Tibial nerve (tissue), 4 donors: ENCODE measurements around the gene ARHGEF17. TPM values are rescaled to one million over a fixed set of nuclear protein-coding genes. Genes with fewer than 3 reads are reported as not detected.

Experiments used
- DNase-seq, 2 donors: peaks; one replicate each; pipeline ENCODE4 v3.0.0-alpha.2; 2019; ENCODE audit warnings: low spot score in 2 of 2
- H3K27ac ChIP-seq, 4 donors: fragments of 200-600 bp; sonication (generic) in 3 of 4; one replicate each; pipeline ENCODE4 v1.5.1; 2017 to 2019; ENCODE audit warnings: mild to moderate bottlenecking in 1 of 4
- H3K27me3 ChIP-seq, 2 donors: fragments of 200-600 bp; sonication (generic) in 1 of 2; one replicate each; pipeline versions ENCODE4 v1.5.1 to v1.6.0; 2017 to 2019
- H3K36me3 ChIP-seq, 3 donors: fragments of 200-600 bp; sonication (generic); one replicate each; pipeline ENCODE4 v1.5.1; 2018 to 2019
- H3K4me1 ChIP-seq, 4 donors: fragments of 200-600 bp; sonication (generic) in 3 of 4; one replicate each; pipeline ENCODE4 v1.5.1; 2017 to 2019
- H3K4me3 ChIP-seq, 4 donors: fragments of 200-600 bp; sonication (generic) in 3 of 4; one replicate each; pipeline ENCODE4 v1.5.1; 2017 to 2019; ENCODE audit warnings: mild to moderate bottlenecking in 1 of 4, moderate library complexity in 1 of 4
- H3K9me3 ChIP-seq, 4 donors: fragments of 200-600 bp; sonication (generic) in 3 of 4; one replicate each; pipeline ENCODE4 v1.5.1; 2017 to 2019
- EP300 ChIP-seq, 2 donors: sonication (generic); formaldehyde crosslinking; IDR thresholded peaks; one replicate each; pipeline ENCODE4 v1.6.1; 2017; ENCODE audit warnings: antibody characterized with exemption in 2 of 2, mild to moderate bottlenecking in 1 of 2
- POLR2A ChIP-seq, 2 donors: fragments of 450-650 bp; IDR thresholded peaks; one replicate each; pipeline ENCODE4 v1.6.1; 2017; ENCODE audit warnings: antibody characterized with exemption in 2 of 2, mild to moderate bottlenecking in 2 of 2, moderate library complexity in 2 of 2
- WGBS, 2 donors: methylation state at CpG; one replicate each; pipeline ENCODE4 v1.1.5; 2018; 5-methylcytosine and 5-hydroxymethylcytosine counted together
- total RNA-seq, 4 donors: library from RNA; depleted of rRNA; stranded (reverse); fragments of >200 nt; gene quantifications; one replicate each; pipeline ENCODE4 v1.1.0, GENCODE V29; 2016
- TF ChIP-seq, protein P1 (sequence below), 5 experiments: fragments of 200-600 bp in 3 of 5; fragments of 450-650 bp in 2 of 5; sonication (generic) in 3 of 5; IDR thresholded peaks; one replicate each; pipeline ENCODE4 v1.5.1; 2016 to 2019; ENCODE audit warnings: antibody characterized with exemption in 5 of 5, mild to moderate bottlenecking in 3 of 5, moderate library complexity in 2 of 5

ARHGEF17 gene
- total RNA-seq, 4 donors from 2014 or later, result 102 to 135 (median 112) TPM

DNA sequence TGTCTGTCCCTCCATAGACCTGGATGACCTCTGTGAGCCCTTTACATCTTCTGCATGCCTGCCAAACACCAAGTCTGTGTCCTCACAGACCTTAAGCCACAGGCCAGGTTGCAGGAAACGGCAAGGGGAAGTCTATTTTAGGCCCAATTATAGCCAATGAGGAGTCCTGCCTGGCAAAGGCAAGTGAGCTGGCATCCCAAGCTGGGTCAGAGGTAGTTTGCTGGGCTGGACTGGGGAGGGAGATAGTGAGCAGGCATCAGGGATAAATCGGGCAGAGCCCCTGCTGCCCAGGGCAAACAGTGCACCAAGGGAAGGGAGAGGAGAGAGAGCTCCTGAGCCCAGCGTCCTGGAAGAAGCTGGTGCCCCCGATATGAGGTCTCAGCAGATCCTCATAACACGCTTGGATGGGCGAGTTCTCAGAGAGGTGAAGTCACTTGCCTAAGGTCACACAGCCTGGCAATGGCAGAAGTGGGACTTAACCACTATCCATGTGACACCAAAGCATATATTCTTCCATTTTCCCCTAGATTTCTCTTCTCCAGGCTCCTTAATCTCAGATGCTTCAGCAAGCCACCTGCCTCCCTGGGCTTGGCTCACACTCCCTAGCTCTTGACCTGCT lies 64.4 kb downstream of the ARHGEF17 start:
- H3K9me3 ChIP-seq, result no peaks in the 10 kb centered on the region
- H3K4me3 ChIP-seq, result no peak overlapping the region
- peaks cover 0 to 14% (median 12%) of the 10 kb centered on the region in 4 donors for H3K4me1 ChIP-seq
- H3K36me3 ChIP-seq, result peaks cover 0 to 21% (median 0%) of the 10 kb centered on the region in 3 donors
- TF ChIP-seq, protein P1, sequence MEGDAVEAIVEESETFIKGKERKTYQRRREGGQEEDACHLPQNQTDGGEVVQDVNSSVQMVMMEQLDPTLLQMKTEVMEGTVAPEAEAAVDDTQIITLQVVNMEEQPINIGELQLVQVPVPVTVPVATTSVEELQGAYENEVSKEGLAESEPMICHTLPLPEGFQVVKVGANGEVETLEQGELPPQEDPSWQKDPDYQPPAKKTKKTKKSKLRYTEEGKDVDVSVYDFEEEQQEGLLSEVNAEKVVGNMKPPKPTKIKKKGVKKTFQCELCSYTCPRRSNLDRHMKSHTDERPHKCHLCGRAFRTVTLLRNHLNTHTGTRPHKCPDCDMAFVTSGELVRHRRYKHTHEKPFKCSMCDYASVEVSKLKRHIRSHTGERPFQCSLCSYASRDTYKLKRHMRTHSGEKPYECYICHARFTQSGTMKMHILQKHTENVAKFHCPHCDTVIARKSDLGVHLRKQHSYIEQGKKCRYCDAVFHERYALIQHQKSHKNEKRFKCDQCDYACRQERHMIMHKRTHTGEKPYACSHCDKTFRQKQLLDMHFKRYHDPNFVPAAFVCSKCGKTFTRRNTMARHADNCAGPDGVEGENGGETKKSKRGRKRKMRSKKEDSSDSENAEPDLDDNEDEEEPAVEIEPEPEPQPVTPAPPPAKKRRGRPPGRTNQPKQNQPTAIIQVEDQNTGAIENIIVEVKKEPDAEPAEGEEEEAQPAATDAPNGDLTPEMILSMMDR (IDR thresholded peaks at IDR 0.05), result no peak
- TF ChIP-seq EP300 (IDR thresholded peaks at IDR 0.05) (no peak), POLR2A (IDR thresholded peaks at IDR 0.05) (no peak)
- peak overlapping the region in 1 of 4 donors; percentile 1 for H3K27ac ChIP-seq
- H3K27me3 ChIP-seq, result no peaks in the 10 kb centered on the region
- no peak for DNase-seq
- 55 to 56% methylated on average over 6 of the region's 6 CpGs for WGBS, 2 donors

GRCh38 chr11:73374151-73374550 lies 66.1 kb downstream of the ARHGEF17 start:
- H3K27ac ChIP-seq, result peak overlapping the region in 2 of 4 donors; percentile 31 to 94
- no peak for DNase-seq
- no peak overlapping the region for H3K4me3 ChIP-seq
- peaks cover 0 to 17% (median 15%) of the 10 kb centered on the region in 4 donors for H3K4me1 ChIP-seq
- H3K9me3 ChIP-seq, result no peaks in the 10 kb centered on the region
- 58 to 60% methylated on average over 4 of the region's 4 CpGs for WGBS, 2 donors
- no peaks in the 10 kb centered on the region for H3K27me3 ChIP-seq
- TF ChIP-seq EP300 (IDR thresholded peaks at IDR 0.05), result no peak
- TF ChIP-seq, protein P1 (IDR thresholded peaks at IDR 0.05), result no peak
- no peak for TF ChIP-seq POLR2A (IDR thresholded peaks at IDR 0.05)
- H3K36me3 ChIP-seq, result peaks cover 0 to 4% (median 0%) of the 10 kb centered on the region in 3 donors

- Histone ChIP-seq H3K27me3 (no peaks in the 10 kb centered on the region), H3K4me1 (peaks cover 0 to 20% (median 16%) of the 10 kb centered on the region in 4 donors), H3K4me3 (peak overlapping the region in 3 of 4 donors; percentile 61 to 88 (median 75)), H3K27ac (peak overlapping the region; percentile 54 to 96 (median 93)), H3K36me3 (no peaks in the 10 kb centered on the region), H3K9me3 (no peaks in the 10 kb centered on the region)
- DNase-seq, result no peak
- WGBS, 2 donors, result 59 to 72% methylated on average over 6 of the region's 6 CpGs
- TF ChIP-seq POLR2A (IDR thresholded peaks at IDR 0.05) (no peak), EP300 (IDR thresholded peaks at IDR 0.05) (peak in 1 of 2 donors; percentile 29)
Measured at GRCh38 chr11:73375830-73376159, 67.7 kb downstream of the ARHGEF17 start.

DNA sequence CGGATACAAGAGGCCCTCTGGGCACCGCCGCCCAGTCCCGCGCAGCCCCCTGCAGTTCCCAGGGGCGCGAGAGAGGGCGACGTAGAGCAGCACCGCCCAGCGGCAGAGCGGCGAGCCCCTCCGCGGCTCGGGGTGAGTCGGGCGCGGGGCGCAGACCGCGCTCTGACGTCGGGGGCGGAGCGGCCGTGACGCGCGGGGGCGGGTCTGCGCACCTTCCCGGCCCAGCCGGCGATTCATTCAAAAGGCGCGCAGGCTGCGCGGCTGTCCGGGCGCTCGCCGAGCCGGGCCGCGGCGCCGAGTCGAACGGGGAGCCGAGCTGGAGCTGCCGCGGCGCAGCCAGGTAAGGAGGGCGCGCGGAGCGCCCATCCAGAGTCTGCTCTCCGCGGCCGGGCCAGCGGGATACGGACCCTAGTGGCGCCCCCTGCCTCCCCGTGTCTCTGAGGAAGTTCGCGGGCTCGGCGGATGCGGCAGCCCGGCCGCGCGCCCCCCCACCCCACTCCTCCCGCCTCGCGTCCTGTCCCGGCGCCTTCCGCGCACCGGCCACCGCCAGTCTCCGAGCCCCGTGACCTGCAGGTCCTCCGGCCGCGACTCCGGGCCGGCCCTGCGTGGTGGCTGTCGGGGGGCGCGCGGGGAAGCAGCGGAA lies 68.2 kb downstream of the ARHGEF17 start, which contains the start of gene RELT:
TSS of gene RELT (plus strand) at position 240 of the 643 bp plus-strand sequence. CDS start 12,738 bp downstream, outside the sequence.
- TF ChIP-seq, protein P1 (IDR thresholded peaks at IDR 0.05), result peak; percentile 92 to 97 (median 97)
- TF ChIP-seq EP300 (IDR thresholded peaks at IDR 0.05), result peak in 1 of 2 donors; percentile 37
- TF ChIP-seq POLR2A (IDR thresholded peaks at IDR 0.05), result peak; percentile 86 to 91
- 1 to 3% methylated on average over 23 to 41 of the region's 96 CpGs for WGBS, 2 donors
- peak; percentile 58 to 63 for DNase-seq
- Histone ChIP-seq H3K4me3 (peak within 1 kb of the TSS; percentile 61 to 88 (median 69)), H3K4me1 (peaks cover 0 to 22% (median 16%) of the 10 kb centered on the region in 4 donors), H3K27ac (peak within 1 kb of the TSS; percentile 54 to 96 (median 93)), H3K27me3 (no peaks in the 10 kb centered on the region), H3K36me3 (no peaks in the 10 kb centered on the region), H3K9me3 (no peaks in the 10 kb centered on the region)

DNA sequence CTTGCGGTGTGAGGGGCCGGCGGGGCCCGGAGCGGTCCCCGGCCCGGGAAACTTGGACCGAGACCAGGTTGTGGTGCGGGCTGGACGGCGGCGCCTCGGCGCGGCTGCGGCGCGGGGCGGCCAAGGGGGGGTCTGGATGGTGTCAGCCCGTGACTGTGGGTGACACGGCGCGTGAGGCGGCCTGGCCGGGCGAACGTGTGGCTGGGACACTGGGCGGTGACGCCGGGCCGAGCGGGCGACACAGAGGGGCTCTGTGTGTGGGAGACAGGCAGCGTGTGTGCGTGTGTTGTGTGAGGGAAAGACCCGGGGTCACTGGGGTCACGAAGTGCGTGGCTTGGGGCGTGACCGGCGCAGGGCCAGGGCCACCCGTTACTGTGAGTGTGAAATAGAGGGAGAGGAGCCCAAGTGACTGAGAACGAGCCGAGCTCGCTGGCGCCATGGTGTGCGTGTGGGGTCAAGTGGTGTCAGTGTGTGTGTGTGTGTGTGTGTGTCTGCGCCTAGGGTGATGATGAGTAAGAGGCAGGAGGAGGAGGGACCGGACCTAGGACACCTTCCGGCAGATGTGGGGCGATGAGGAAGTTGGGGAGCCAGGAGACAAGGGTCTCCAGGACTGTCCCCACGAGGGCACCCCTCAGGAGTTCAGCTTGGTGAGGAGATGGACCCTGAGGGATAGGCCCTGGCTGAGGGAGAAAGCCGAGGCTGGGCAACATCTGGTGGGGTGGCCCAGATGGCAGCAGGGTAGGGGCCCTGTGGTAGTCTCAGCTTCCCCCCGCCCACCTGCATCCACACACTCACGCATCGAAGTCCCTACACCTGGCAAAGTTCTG lies 68.9 kb downstream of the ARHGEF17 start:
- H3K4me3 ChIP-seq, result peak overlapping the region; percentile 61 to 88 (median 69)
- 12 to 17% methylated on average over 23 to 27 of the region's 56 CpGs for WGBS, 2 donors
- H3K4me1 ChIP-seq, result peaks cover 0 to 29% (median 20%) of the 10 kb centered on the region in 4 donors
- no peaks in the 10 kb centered on the region for H3K9me3 ChIP-seq
- H3K36me3 ChIP-seq, result no peaks in the 10 kb centered on the region
- H3K27ac ChIP-seq, result peak overlapping the region; percentile 54 to 96 (median 93)
- TF ChIP-seq, protein P1 (IDR thresholded peaks at IDR 0.05), result no peak
- TF ChIP-seq EP300 (IDR thresholded peaks at IDR 0.05) (peak in 1 of 2 donors; percentile 41), POLR2A (IDR thresholded peaks at IDR 0.05) (peak; percentile 16 to 19)
- peak; percentile 23 to 62 for DNase-seq
- no peaks in the 10 kb centered on the region for H3K27me3 ChIP-seq
